GM21367 (cell line): ENCODE data around the gene RANBP3.
A peak's percentile ranks its signal among the peaks of the same experiment; 100 is the strongest.
"Not testable (repeated sequence)": the region's sequence is repeated elsewhere in the genome, so short reads cannot be mapped to it uniquely, and the experiment has no call there.

Experiments used
- ATAC-seq: cut with Tn5 transposase; IDR thresholded peaks from one replicate; pipeline ENCODE4 v1.9.1; 2021; ENCODE audit not compliant: unreplicated experiment

The RANBP3 gene

GRCh38 chr19:5977785-5978605 lies at the start of gene RANBP3:
Gene RANBP3, minus strand, starts transcription at chr19:5978140. Its CDS starts 58 bp downstream, at chr19:5978082.
- ATAC-seq: peak; percentile 85

- ATAC-seq: no peak
Observed at GRCh38 chr19:6026390-6027227, 48.7 kb upstream of the RANBP3 start.

- ATAC-seq: not testable (repeated sequence)
Observed at GRCh38 chr19:6024756-6025155, 46.8 kb upstream of the RANBP3 start.

- no peak for ATAC-seq
Observed at GRCh38 chr19:6023936-6024335, 46.0 kb upstream of the RANBP3 start.

- ATAC-seq: no peak
Observed at GRCh38 chr19:6023085-6023682, 45.2 kb upstream of the RANBP3 start.

- ATAC-seq: no peak
Observed at GRCh38 chr19:6022570-6023064, 44.7 kb upstream of the RANBP3 start.

- ATAC-seq: no peak
Observed at GRCh38 chr19:6021878-6022569, 44.1 kb upstream of the RANBP3 start.

GRCh38 chr19:6020972-6021805 lies 43.2 kb upstream of the RANBP3 start:
- ATAC-seq: no peak

GRCh38 chr19:6020166-6020882 lies 42.4 kb upstream of the RANBP3 start:
- ATAC-seq: no peak

- no peak for ATAC-seq
Observed at GRCh38 chr19:6018786-6019185, 40.8 kb upstream of the RANBP3 start.

GRCh38 chr19:6017576-6017975 lies 39.6 kb upstream of the RANBP3 start:
- no peak for ATAC-seq

- no peak for ATAC-seq
Observed at GRCh38 chr19:6015841-6016545, 38.1 kb upstream of the RANBP3 start.

GRCh38 chr19:6014551-6015135 lies 36.7 kb upstream of the RANBP3 start:
- ATAC-seq: no peak

GRCh38 chr19:6012426-6013170 lies 34.7 kb upstream of the RANBP3 start:
- ATAC-seq: no peak

GRCh38 chr19:6011794-6012193 lies 33.9 kb upstream of the RANBP3 start:
- ATAC-seq: no peak

GRCh38 chr19:6011206-6011605 lies 33.3 kb upstream of the RANBP3 start:
- no peak for ATAC-seq

- ATAC-seq: no peak
Observed at GRCh38 chr19:6010107-6010506, 32.2 kb upstream of the RANBP3 start.

- no peak for ATAC-seq
Observed at GRCh38 chr19:6007866-6008265, 29.9 kb upstream of the RANBP3 start.
